Muscle of leg (tissue), 11 donors: ENCODE measurements around the gene PDILT. TPM values are rescaled to one million over a fixed set of nuclear protein-coding genes. Genes with fewer than 3 reads are reported as not detected.
"Not testable (repeated sequence)": the region's sequence is repeated elsewhere in the genome, so short reads cannot be mapped to it uniquely, and the experiment has no call there.

Experiments used
- DNase-seq: peaks from one replicate; pipeline ENCODE4 v3.0.0; 2013
- H3K27ac ChIP-seq: one replicate; pipeline ENCODE4 v1.5.1; 2013; ENCODE audit warnings: mild to moderate bottlenecking, low read length, control low read depth
- H3K27me3 ChIP-seq: one replicate; pipeline ENCODE4 v1.6.1; 2013; ENCODE audit warnings: low read length; ENCODE audit not compliant: control insufficient read depth, insufficient read depth
- H3K36me3 ChIP-seq: one replicate; pipeline ENCODE4 v1.6.1; 2013; ENCODE audit warnings: low read length; ENCODE audit not compliant: control insufficient read depth, insufficient read depth
- H3K4me1 ChIP-seq: one replicate; pipeline ENCODE4 v1.6.1; 2013; ENCODE audit warnings: low read length; ENCODE audit not compliant: control insufficient read depth, insufficient read depth
- H3K4me3 ChIP-seq: one replicate; pipeline ENCODE4 v1.5.1; 2013; ENCODE audit warnings: low read length, control low read depth
- H3K9me3 ChIP-seq: replicated peaks from 2 replicates; pipeline ENCODE4 v1.6.1; 2013; ENCODE audit warnings: low read depth, low read length; ENCODE audit not compliant: control insufficient read depth
- WGBS: methylation state at CpG from one replicate; pipeline ENCODE4 v1.1.5; 2013; ENCODE audit warnings: missing lambda C conversion rate; ENCODE audit not compliant: insufficient coverage; 5-methylcytosine and 5-hydroxymethylcytosine counted together
- polyA plus RNA-seq, 8 donors: library from polyadenylated mRNA; unstranded; fragments of 120-200 nt; gene quantifications; one replicate each; pipeline versions ENCODE4 v1.2.1 to v1.2.3, GENCODE V29; 2013; ENCODE audit warnings: inconsistent platforms in 1 of 8, low replicate concordance in 1 of 8; ENCODE audit not compliant: insufficient read length in 8 of 8, insufficient read depth in 1 of 8
- total RNA-seq: library from RNA; stranded (reverse); fragments of 120-200 nt; gene quantifications from one replicate; pipeline ENCODE4 v1.2.4, GENCODE V29; 2013

Gene PDILT
- total and polyA plus RNA-seq, 9 donors: not detected

DNA sequence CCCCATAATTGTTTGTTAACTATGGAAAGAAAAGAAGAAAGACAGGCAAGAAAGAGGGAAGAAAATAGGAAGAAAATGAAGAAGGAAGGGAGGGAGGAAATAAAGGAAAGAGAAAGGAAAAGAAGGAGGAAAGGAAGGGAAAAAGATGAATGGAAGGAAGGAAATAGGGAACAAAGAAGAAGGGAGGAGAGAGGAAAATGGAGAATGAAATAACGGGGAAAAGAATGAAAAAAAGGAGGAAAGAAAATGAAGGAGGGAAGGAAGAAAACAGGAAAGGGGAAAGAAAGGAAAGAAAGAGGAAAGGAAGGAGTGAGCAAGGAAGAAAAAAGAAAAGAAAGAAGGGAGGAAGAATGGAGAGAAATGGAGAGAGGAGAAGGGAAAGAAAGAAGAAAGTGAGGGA lies 25.9 kb upstream of the PDILT start:
- H3K9me3 ChIP-seq, H3K4me1 ChIP-seq, H3K27me3 ChIP-seq, DNase-seq, H3K4me3 ChIP-seq, H3K36me3 ChIP-seq, H3K27ac ChIP-seq: not testable (repeated sequence)
- WGBS: no CpG with 5 or more reads among the region's 1 CpG

DNA sequence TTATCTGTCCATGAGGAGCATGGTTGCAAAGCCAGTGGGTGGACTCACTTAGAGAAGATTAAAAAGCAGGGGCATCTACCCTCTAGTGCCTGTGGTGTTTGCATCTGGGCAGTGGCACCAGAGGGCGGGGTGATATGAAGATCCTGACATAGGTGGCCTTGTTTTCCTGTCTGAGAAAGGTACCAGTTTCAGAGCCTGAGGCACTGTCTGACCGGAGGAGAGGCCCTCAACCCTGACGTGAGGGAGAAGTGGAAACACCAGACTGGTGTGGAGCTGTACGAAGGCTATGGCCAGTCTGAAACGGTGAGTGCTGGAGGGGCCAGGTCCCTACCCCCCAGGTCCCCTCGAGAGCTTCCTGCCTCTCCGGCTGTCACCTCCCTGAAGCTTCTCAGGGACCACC lies 25.0 kb upstream of the PDILT start:
- 79% methylated on average over 7 of the region's 7 CpGs for WGBS
- H3K36me3 ChIP-seq, H3K4me1 ChIP-seq, H3K27ac ChIP-seq, H3K27me3 ChIP-seq, H3K9me3 ChIP-seq, DNase-seq, H3K4me3 ChIP-seq: not testable (repeated sequence)

GRCh38 chr16:20427401-20427797 lies 22.9 kb upstream of the PDILT start:
- H3K27ac ChIP-seq, H3K4me3 ChIP-seq, H3K4me1 ChIP-seq, H3K36me3 ChIP-seq, H3K27me3 ChIP-seq, DNase-seq, H3K9me3 ChIP-seq: not testable (repeated sequence)
- no CpG with 5 or more reads among the region's 2 CpGs for WGBS

DNA sequence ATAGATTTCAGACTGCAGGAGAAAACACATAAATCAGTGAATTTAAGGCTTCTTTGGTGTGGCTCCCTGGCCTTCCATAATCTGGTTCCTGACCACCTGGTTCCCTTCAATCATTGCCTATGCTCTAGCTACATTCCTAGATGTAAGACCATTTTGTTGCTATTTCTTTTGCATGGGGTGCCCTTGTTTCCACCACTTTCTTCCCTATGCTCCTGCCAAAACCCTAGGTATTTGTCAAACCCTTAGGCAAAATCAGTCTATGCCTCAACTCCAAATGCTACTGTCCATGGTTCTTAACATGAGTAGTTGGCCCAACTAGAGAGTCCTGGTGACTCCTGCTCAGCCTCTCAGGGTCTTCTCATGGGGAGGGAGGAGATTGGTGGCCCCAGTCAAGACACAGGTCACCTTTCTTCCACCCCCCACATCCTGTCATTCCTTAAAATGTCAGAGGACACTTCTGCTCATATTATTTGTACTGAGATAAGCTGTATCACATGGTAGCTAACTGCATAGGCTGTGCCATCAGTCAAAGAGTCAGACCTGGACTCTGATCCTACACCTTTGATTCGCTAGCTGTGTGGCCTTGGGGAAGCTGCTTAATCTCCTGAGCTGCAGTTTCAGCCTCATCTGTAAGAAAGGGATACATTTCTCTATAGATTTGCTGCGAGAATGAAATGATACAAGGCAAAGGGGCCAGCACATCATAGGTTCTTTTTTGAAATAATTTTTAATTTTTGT lies 19.8 kb upstream of the PDILT start:
- no peaks in the 10 kb centered on the region for H3K4me1 ChIP-seq
- no CpG with 5 or more reads among the region's 2 CpGs for WGBS
- no peak for DNase-seq
- no peaks in the 10 kb centered on the region for H3K9me3 ChIP-seq
- no peaks in the 10 kb centered on the region for H3K27me3 ChIP-seq
- H3K27ac ChIP-seq: no peak overlapping the region
- no peaks in the 10 kb centered on the region for H3K36me3 ChIP-seq
- no peak overlapping the region for H3K4me3 ChIP-seq

DNA sequence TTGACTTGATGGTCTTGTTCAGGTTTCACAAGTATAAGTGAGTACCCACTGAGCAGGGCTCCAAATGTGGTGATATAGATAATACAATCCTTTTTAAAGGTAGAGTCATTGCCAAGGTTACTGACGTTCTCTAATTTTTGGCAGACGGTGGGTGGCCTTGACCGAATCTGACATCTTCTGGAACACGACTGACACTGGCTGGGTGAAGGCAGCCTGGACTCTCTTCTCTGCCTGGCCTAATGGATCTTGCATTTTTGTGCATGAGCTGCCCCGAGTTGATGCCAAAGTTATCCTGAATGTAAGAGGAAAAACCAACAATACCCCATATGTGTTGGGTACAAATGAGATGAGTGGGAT lies 19.2 kb upstream of the PDILT start:
- not testable (repeated sequence) for DNase-seq, H3K36me3 ChIP-seq, H3K4me1 ChIP-seq, H3K9me3 ChIP-seq, H3K4me3 ChIP-seq, H3K27ac ChIP-seq, H3K27me3 ChIP-seq
- WGBS: 83% methylated on average over 4 of the region's 5 CpGs

- not testable (repeated sequence) for H3K9me3 ChIP-seq, H3K4me1 ChIP-seq, H3K36me3 ChIP-seq, H3K27me3 ChIP-seq, H3K27ac ChIP-seq, H3K4me3 ChIP-seq, DNase-seq
- no CpG with 5 or more reads among the region's 2 CpGs for WGBS
Measured at GRCh38 chr16:20421748-20422147, 17.2 kb upstream of the PDILT start.

DNA sequence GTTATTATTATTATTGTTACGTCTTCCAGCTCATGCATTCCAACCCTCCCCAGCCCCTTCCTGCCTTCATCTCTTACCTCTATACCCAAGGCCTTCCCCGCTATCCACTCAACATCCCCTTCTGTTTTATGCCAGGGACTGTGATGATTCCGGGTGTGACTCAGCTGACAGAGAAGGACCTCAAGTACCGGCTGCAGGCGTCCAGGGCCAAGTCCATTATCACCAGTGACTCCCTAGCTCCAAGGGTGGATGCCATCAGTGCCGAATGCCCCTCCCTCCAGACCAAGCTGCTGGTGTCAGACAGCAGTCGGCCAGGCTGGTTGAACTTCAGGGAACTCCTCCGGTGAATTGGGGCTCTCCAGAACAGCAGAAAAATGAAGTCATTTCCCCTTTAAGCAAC lies 14.6 kb upstream of the PDILT start:
- DNase-seq, H3K4me1 ChIP-seq, H3K4me3 ChIP-seq, H3K27me3 ChIP-seq, H3K36me3 ChIP-seq, H3K9me3 ChIP-seq, H3K27ac ChIP-seq: not testable (repeated sequence)
- 70% methylated on average over 8 of the region's 8 CpGs for WGBS

- no CpG with 5 or more reads among the region's 1 CpG for WGBS
Measured at GRCh38 chr16:20415541-20415940, 11.0 kb upstream of the PDILT start.

GRCh38 chr16:20411055-20411454 lies 6.5 kb upstream of the PDILT start:
- no peaks in the 10 kb centered on the region for H3K9me3 ChIP-seq
- no peak overlapping the region for H3K27ac ChIP-seq
- no peak overlapping the region for H3K4me3 ChIP-seq
- peaks cover 2% of the 10 kb centered on the region for H3K4me1 ChIP-seq
- no peak for DNase-seq
- no peaks in the 10 kb centered on the region for H3K27me3 ChIP-seq
- H3K36me3 ChIP-seq: no peaks in the 10 kb centered on the region
- WGBS: 100% methylated on average over 1 of the region's 2 CpGs

More at GRCh38 chr16:20415541-20415940, 11.0 kb upstream of the PDILT start:
- H3K27me3 ChIP-seq: no peaks in the 10 kb centered on the region
- H3K4me3 ChIP-seq: no peak overlapping the region
- no peaks in the 10 kb centered on the region for H3K9me3 ChIP-seq
- no peak for DNase-seq
- no peaks in the 10 kb centered on the region for H3K36me3 ChIP-seq
- no peak overlapping the region for H3K27ac ChIP-seq
- H3K4me1 ChIP-seq: no peaks in the 10 kb centered on the region

DNA sequence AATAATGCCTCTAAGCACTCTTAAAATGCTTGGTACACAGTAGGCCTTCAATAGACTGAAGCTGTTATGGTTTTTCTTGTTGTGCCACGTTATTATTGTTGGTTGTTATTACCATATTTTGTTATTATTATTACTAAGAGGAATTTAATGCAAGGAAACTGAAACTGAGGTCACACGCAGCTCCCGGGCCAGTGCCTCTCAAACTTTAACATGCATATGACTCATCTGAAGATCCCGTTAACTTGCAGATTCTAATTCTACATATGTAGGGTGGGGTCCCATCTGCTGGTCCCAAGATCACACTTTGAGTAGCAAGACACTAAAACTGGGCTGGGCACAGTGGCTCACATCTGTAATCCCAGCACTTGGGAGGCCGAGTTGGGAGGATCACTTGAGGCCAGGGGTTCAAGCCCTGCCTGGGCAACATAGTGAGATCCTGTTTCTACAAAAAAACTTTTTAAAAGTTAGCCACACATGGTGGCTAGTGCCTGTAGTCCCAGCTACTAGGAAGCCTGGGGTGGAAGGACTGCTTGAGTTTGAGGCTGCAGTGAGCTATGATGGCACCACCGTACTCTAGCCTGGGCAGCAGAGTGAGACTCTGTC lies 5.7 kb upstream of the PDILT start:
- no peak overlapping the region for H3K4me3 ChIP-seq
- peaks cover 2% of the 10 kb centered on the region for H3K4me1 ChIP-seq
- H3K36me3 ChIP-seq: no peaks in the 10 kb centered on the region
- DNase-seq: peak; percentile 26
- no peaks in the 10 kb centered on the region for H3K9me3 ChIP-seq
- H3K27me3 ChIP-seq: no peaks in the 10 kb centered on the region
- 83% methylated on average over 1 of the region's 6 CpGs for WGBS
- no peak overlapping the region for H3K27ac ChIP-seq
